GM19463 (cell line): Measurements from ENCODE around the gene MYOF.

Source experiments
- ATAC-seq: cut with Tn5 transposase; IDR thresholded peaks from one replicate; pipeline ENCODE4 v1.9.1; 2021; ENCODE audit warnings: mild to moderate bottlenecking, moderate library complexity; ENCODE audit not compliant: unreplicated experiment

Gene MYOF

DNA sequence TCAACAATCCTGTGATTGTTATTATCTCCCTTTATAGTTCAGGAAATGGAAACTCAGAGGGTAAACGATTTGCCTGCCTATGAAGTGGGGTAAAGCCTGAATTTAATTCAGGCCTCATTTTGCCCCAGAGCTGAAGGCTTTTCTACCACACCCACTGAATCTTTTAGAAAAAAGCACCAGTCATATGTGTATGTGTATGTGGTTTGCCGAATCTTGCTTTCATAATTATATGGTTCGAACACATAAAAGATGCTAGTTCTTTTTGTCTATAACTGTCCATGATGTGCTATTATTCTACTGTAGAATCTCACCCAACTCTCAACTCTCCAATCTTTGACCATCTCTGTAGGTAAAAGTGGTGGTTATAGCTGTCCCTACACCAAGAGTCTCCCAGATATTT, 83.6 kb downstream of the MYOF start:
- ATAC-seq, result no peak

DNA sequence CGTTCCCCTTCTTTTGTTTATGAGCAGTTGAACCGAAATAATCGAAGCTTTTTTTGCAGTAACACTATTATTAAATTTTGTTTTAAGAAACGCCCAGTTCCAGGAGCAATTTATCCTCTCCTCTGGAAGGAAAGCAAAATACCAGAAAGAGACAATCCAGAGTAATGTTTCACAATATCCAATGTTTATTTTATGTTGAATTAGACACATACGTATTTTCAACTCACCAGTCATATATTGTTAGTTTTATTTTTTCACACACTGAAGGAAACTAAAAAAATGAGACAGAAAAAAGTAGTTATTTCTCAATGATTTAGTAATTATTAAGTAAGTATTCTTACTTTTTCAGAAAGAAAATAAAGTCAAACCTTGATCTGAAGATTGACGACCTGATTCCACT, 85.1 kb downstream of the MYOF start:
- no peak for ATAC-seq

DNA sequence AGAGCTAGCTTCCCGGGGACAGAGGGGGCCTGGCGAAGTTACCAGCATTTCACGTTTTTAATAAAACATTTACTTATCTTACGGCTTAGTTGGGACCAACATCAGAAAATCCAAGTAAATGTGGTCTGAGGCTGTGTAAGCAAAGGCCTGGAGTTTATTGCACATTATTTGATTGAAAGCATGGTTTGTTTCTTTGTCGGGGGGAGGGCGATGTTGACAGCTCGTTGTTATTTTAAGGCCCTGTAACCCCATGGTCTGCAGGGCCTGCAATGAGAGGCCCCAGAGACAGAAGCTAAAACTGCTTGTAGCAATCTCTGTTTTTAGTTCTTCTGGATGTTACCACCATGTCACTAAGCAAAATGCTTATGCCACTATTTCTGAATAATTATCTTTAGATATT, 88.9 kb downstream of the MYOF start:
- ATAC-seq, result no peak

DNA sequence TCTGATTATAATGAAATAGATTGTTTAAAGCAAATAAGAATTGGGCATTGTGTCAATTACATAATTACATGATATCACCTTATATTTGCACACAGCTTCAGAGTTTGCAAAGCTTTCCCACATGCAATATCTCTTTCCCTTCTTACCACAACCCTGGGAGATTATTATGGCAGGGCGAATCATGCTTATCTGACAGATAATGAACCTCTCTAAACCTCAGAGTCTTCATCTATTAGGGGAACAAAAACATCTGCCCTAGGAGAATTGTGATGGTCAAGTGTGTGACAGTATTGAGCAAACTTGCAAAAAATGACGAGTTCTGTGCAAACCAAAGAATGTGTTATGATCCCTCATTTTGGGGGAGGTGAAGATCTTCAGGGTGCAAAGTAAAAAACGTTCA, 90.0 kb downstream of the MYOF start:
- ATAC-seq, result no peak

DNA sequence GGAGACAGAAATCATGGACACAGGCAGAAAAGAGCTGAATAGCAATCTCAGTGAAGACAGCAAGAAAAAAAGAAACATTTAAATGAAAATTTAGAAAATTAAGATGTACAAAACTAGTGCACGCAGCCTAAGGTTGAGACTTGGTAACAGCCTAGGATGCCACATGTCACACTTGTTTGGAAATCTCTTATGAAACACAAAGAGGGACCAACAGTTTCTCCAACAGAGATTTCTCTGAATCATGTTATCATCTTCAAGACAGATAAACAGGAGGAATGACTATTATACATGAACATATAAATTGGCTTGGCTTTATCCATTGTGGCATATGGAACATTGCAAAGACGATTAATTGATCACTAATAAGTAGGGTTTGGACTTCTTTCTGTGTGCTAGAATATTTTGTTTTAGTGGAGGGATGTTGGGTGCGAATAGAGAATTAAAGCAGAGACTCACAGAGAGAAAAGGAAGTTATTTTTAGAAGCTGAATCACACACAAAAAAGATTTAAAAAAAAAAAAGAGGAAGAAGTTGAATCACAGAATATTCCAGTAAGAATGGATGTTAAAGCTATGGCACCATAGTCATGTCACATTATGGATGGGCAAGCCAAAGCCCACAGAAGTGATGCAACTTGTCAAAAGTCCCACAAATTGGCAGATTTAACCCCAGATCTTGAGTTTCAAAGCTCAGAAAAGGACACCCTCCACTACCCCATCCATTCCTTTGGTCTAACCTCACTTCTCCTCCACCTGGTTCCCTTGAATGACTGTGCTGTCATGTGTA, 91.6 kb downstream of the MYOF start:
- ATAC-seq, result no peak

DNA sequence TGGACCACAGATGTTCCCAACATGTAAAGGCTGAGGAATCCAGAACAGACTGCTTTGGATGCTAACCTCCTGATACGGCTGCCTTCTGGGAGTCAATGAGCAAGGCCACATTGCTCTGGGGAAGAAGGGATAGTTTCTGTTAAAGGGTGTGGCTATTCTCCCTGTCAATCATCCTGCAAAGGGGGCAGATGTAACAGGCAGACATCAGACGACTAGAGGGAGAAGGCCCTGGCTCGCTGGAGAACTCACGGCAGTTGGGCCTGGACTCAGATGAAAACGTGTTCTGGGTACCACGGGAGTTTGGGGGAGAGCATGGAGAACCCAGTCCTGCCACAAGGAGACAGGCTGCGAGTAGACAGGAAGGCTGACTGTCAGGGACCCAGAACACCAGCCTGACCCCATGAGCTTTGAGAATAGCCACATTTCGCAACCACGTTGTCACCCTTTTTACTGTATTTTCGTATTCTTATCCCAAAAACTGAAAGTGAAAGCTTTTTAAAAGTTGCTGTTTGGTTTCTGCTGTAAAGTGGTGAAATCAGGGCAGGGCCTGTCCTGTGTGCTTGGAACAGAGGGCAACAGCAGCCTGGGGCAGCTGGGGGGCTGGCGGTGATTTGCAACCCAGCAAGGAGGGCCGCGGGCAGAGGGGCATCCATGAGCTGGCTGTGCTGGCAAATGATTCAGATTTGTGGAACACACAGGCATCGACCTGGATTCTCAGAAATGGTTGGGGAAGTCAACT, 95.3 kb downstream of the MYOF start:
- no peak for ATAC-seq

DNA sequence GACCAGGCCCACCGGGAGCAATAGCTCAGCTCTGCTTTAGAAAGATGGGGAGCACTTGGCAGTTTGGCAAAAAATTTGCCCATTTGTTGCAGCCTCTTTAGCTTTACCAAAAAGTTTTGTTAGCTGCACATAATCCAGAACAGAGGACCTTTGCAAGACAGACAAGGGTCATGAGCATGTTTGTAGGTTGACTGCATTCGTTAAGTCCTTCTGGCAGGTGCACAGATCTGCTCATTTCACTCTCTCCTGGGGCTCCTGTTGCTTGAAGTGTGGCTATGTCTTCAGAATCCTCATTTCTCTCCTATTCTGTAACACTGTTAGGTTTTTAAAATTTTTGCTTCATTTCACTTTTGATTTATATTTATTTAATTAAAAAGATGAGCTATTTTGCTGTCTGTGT, 96.8 kb downstream of the MYOF start:
- no peak for ATAC-seq

DNA sequence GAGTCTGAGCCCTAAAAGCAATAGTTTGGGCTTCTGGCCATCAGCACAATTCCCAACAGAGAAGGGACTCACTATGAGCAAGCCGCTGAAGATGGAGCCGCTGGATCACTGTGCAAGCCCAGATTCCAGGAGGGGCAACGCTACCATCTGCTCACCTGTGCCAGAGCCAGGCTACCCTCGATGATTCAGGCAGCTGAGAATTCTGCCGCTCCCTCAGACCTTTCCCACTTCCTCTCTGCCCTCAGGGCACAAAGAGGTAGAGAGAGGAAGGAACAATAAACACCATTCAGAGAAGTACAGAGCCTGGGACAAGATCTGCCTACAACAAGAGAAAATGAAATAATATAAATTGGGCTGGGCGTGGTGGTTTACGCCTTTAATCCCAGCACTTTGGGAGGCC, 98.1 kb downstream of the MYOF start:
- no peak for ATAC-seq

DNA sequence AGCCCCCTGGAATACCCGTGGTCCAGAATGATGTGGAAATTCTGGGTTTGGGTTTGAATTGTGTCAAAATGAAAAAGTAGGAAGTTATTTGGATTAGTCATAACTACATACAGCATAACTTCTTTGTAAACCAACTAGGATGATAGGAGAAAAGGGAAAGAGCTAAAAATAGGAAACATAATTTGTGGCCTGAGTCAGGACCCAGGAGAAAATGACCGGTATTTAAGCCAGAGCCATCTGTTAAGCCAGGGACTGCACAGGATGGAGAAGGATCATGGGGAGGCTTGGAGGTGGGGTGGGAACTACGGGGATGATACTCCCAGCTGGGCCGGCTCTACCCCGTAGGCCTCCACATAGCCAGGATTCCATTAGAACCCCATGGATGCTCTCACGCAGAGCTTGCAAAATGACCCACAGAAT, 98.6 kb downstream of the MYOF start:
- ATAC-seq, result no peak

DNA sequence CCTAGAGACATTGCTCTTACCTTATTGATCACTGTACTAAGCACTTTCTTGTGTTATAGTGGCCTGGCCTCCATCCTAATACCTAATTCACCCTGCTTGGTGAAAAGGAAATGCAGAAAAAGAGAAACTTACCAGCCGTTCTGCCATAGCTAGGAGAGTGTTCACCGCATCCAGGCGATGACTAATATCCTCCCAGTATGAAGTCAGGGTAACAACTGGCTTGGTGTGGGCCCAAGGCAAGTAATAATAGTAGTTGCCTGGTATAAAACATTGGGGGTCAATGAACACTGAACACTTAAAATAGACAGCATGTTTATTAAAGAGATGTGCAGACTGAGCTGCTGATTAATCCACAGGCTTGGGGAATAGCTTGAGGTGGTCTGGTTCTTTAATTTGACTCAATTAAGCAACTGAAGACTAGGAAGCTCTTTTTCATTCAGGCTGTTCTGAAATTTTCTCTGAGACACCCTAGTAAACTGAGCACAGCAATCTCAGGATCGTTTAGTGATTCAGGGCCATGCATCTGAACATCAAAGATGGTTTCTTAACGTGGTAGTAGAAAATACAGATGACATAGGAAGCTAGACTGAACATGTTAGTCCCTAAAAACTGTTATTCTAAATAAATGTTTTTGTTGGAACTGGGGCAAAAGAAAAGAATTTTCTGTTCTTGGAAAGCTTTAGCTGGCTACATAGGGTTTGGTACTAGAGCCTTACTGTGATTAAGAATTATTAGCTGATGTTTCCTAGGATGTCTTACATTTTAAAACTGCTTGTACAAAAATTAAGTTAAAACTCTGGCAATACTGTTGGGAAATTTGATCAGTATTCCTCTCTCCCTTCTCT, 102.2 kb downstream of the MYOF start:
- peak; percentile 66 for ATAC-seq

DNA sequence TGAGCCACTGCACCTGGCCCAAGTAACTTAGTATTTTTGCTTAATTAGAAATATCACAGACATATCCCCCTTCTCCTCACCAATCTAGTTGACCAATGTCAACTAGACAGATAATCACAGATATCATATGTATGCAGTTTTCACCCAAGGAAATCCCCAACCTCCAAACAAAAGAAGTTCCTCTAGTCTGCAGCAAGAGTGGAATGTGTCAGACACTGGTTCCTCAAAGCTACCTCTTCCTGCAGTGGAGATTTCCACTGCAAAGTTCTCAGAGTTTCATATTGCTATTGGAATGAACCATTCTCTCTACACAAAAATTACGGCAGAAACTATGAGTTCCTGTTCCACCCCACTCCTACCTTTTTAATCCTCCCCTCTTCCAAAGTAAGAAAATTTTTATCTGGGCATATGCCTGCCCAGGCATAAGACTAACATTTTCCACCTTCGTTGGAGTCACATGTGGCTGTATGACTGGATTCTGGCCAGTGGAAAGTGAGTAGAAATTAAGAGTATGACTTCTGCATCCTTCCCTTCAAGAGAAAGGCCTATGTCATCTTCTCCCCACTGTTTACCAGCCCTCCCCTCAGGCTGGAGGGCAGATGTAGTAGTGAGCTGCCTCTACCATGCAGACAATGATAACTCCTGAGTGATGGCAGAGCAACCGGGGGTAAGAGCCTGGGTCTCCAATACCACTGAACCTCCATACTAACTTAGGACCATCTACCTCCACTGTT, 103.0 kb downstream of the MYOF start:
- peak; percentile 24 for ATAC-seq

DNA sequence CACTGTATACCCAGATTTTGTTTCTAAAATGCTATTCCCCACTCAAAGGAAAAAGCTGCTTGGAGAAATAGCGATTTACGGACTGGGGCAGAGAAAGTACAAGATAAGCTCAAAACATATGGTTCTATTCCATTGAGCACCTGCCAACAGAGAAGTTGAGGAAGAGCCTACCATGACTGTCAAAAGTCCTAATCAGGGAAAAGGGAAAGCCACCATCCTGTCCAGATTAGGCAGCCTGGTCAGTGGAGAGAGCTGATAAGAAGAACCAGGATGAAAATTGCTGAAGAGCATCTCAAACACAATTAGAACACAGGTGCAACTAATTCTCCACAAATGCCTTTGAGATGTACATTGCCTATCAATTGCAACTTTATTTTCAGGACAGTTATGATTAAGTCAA, 104.1 kb downstream of the MYOF start:
- no peak for ATAC-seq

DNA sequence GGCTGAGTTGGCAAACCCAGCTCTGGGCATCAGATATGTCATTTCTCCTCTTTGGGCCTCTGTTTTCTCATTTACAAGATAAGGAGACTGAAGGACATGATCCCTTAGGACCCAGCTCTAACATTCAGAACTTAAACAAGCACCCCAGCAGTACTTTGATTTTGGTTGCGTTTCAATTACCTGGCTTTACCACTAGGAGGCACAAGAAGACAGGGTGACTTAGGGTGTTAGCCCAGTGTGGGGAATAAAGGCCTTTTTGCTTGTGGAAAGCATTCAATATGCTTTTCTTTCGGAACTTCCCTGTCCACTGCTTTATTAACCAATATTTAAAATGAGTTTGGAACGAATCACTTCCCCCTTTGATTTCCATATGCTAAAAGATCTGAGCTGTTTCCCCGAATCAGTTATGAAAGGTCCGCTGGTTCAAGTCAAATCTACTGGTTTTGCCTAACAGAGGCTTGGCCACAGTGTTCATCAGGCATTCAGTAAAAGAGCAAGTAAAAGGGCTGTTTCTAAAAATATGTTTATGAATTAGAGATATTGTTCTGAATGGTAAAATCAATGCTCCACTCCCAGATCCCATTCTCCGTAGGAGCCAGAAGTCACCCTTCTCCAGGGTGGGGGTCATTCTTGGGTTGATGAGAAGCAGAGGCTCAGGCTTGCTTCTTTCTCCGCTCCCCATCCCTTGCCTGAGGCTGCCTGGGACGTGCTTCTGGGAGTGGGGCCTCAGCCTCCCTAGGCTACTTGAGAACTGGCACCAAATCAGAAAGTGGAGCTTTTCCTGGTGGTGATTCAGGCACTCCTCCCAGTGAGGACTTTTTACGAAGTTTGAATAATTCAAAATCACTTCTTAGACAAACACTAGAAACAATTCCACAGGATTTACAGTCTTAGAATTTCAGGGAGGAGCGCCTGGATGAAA, 105.5 kb downstream of the MYOF start:
- peak; percentile 70 for ATAC-seq

DNA sequence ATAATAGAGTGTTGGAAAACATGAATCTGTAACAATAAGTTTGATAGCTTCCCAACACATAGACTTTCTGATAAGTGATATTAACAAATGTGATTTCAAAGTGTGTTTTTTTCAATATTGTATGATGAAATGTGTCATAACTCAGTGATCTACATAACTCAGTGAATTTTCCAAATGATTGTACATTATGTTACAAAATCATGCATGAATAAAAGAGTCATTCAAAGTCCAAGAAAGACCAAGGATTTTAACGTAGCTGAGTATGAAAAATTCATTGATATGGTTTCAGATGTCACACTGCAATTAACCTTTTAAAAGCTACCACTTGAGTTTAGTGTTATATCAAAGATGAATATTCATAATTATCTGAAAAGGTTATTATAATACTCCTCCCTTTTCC, 111.2 kb downstream of the MYOF start:
- ATAC-seq, result no peak

DNA sequence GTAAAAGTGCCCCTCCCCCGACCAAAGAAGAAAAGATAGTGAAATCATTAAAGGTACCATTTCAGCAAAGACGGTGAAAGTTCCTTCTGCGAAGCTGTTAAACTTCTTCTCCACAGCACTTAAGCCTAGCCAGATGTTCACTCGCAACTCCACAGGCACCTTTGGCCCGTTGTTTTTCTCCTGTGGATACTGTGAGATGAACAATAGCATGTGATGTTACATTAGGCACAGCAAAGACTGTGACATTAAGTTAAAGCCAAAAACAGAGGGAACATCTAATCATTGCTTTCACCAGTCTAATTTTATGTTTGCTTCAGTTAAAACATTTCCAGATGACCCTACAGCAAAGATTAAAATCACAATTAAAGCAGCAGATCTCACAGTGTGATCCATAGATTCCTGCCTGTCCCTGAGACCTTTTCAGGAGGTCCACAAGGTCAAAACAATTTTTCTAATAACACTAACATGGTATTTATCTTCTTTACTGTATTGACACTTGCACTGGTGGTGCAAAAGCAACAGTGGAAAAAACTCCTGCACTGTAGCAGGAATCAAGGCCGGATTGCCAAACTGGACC, 112.5 kb downstream of the MYOF start:
- ATAC-seq, result no peak

DNA sequence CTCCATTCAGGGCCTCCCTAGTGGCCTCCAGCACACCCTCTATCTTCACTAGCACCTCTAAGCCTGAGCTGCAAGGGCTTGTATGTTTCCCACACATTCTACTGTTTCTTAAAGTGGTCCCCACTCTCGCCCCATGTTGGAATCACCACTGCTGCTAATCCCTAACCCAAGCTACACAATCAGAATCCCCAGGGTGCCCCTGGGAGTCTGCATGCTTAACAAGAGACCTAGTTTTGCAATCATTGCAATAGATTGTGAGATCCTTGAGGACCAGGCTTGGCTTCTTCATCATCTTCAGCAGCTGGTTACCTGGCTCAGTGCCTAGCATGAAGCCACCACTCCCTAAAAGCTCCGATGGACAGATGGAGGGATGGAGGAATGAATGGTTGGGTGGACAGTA, 113.9 kb downstream of the MYOF start:
- ATAC-seq, result no peak

DNA sequence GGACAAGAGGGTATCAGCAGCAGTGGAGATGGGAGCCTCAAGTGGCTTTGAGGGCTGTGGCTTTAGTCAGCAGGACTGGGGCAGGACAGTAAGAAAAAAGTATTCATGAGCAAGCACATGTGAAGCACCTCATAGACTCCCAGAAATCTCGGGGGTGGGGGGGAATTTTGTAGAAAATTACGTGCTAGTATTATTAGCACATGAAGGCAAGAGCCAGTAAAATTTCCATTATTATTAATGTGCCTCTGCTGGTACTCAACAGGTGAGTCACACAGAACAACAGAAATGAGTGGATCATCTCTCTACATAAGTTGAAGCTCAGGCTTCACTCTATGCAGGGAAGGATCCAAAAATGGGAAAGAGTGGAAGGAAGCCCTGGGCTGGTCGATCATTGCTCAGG, 114.5 kb downstream of the MYOF start:
- no peak for ATAC-seq

DNA sequence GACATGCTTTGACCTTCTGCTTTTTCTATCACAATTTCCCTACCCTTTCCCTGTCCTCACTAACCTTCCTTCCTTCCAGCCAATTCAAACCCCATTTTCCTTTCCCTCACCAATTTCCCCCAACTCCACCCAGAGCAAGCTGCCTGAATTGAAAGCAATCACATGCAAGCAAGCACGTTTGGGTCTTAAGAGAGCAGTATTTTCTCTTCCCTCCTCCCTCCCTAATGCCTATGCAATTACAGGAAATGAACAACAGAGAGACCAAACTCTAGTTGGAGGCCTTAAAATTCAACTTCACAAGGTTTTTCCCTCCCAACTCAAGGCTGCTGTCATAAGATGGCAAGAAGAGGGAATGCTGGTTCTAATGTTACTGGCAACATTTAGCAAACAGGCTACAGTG, 117.2 kb downstream of the MYOF start:
- ATAC-seq, result no peak

DNA sequence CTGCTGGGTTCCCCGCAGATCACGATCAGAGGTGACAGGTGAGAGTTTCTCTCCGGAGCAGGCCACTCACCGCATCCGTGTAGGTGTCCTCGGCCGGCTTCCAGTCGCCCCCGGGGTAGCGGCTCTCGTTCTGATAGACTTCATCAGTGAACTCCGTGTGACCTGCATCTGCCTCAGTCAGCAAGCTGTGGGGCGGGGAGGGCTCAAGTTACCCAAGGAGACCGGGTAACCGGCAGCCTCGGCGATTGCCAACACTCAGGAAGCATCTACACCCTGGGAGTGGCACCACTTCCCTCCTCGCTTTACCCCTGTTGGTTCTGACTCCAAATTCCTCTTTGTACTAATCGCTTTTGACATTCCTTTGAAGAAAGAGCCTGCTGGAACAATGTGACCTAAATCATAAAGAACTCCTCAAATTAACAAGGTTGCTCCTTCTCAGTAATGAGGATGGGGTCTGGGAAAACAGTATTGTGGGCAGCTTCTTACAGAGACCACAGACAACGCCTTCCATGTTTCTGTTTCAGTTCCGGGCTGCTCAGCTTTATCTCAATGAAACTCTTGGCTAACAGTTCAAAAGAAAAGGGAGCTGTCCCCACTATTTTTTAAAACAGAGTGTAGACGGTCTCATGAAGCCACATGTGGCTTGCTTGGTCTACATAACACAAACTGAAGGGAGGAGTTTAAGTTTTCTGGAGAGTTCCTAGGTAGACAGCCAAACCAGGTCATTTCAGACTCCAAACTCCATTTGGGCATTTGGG, 118.1 kb downstream of the MYOF start:
- ATAC-seq, result no peak
